Ovary (tissue), 9 donors: ENCODE results near the gene JPH3. TPM values are rescaled to one million over a fixed set of nuclear protein-coding genes. Genes with fewer than 3 reads are reported as not detected.

Experiments
- DNase-seq, 5 donors: peaks; one replicate each; pipeline ENCODE4 v3.0.0-alpha.2; 2019 to 2020
- H3K27ac ChIP-seq, 2 donors: fragments of 200-600 bp; one replicate each; pipeline versions ENCODE4 v1.5.1 to v1.8.0; 2019 to 2022
- H3K27me3 ChIP-seq: fragments of 200-600 bp; one replicate; pipeline ENCODE4 v1.8.0; 2022
- H3K36me3 ChIP-seq: fragments of 200-600 bp; sonication (generic); one replicate; pipeline ENCODE4 v1.5.1; 2019
- H3K4me1 ChIP-seq: one replicate; pipeline ENCODE4 v1.8.1; 2013; ENCODE audit warnings: mild to moderate bottlenecking, moderate library complexity; ENCODE audit not compliant: insufficient read depth
- H3K4me3 ChIP-seq: fragments of 200-600 bp; sonication (generic); one replicate; pipeline ENCODE4 v1.5.1; 2017
- H3K9me3 ChIP-seq, 2 donors: fragments of 200-600 bp in 1 of 2; sonication (generic) in 1 of 2; one replicate each; pipeline versions ENCODE4 v1.5.1 to v1.8.1; 2013 to 2019; ENCODE audit warnings: mild to moderate bottlenecking in 1 of 2, moderate library complexity in 1 of 2
- EP300 ChIP-seq: sonication (generic); formaldehyde crosslinking; IDR thresholded peaks from one replicate; pipeline ENCODE4 v1.6.1; 2017; ENCODE audit warnings: antibody characterized with exemption
- POLR2A ChIP-seq: fragments of 450-650 bp; IDR thresholded peaks from one replicate; pipeline ENCODE4 v1.6.1; 2017; ENCODE audit warnings: antibody characterized with exemption, mild to moderate bottlenecking, moderate library complexity
- WGBS, 3 donors: extraction: QIAGEN DNeasy Blood & Tissue Kit in 1 of 3; methylation state at CpG; one replicate each; pipeline versions ENCODE4 v1.1.5 to v1.1.7; 2013 to 2017; 5-methylcytosine and 5-hydroxymethylcytosine counted together
- intact Hi-C, 4 donors: fragments of 100-400 bp; cut with DNase I; formaldehyde crosslinking; loops; one replicate each; pipeline versions ENCODE4 v1.11.0 to v1.15.1; 2022 to 2023
- polyA plus RNA-seq, 2 donors: library from polyadenylated mRNA; stranded (reverse); fragments of 200-250 nt in 1 of 2; fragments of 350-450 nt in 1 of 2; fragmentation: Illumina TruSeq in 1 of 2; extraction: RNeasy Lipid Tissue Mini Kit (QIAGEN cat#74804) in 1 of 2; gene quantifications; one replicate each; pipeline ENCODE4 v1.2.3, GENCODE V29; 2013 to 2014
- total RNA-seq, 7 donors: library from RNA; depleted of rRNA in 2 of 7; stranded (reverse); fragments of >200 nt in 2 of 7; fragmentation: NEBNext Ultra II Directional in 3 of 7; extraction: Animal tissue kit (Norgen Biotek cat#: 25700) in 3 of 7; gene quantifications; one replicate each; pipeline versions ENCODE4 v1.1.0 to v1.2.4, GENCODE V29; 2016 to 2023
- TF ChIP-seq, protein P1 (sequence below), 3 donors: fragments of 450-650 bp in 2 of 3; fragments of 200-600 bp in 1 of 3; IDR thresholded peaks; one replicate each; pipeline versions ENCODE4 v1.5.1 to v1.8.0; 2016 to 2022; ENCODE audit warnings: antibody characterized with exemption in 3 of 3, mild to moderate bottlenecking in 1 of 3
- donor health status: DM: no; HTN: no; CAD: no; lungs with moderate emphysema.
- donor health status: DM: no; HTN: no; CAD: no.
- donor health status: Bipolar disorder and iron deficiency.
- donor health status: DM: yes; HTN: yes; CAD: no.
- donor health status: DM: no; HTN: no; CAD: no.
- donor health status: DM: yes; HTN: yes; CAD: no.

JPH3 gene
- total and polyA plus RNA-seq, 9 donors: 0.11 to 0.62 (median 0.30) TPM; not detected in 3

GRCh38 chr16:87700406-87701077 lies 98.2 kb downstream of the JPH3 start:
- Histone ChIP-seq H3K27me3 (no peaks in the 10 kb centered on the region), H3K4me3 (no peak overlapping the region), H3K36me3 (no peaks in the 10 kb centered on the region), H3K9me3 (no peaks in the 10 kb centered on the region), H3K27ac (no peak overlapping the region), H3K4me1 (no peaks in the 10 kb centered on the region)
- no peak for TF ChIP-seq EP300
- TF ChIP-seq POLR2A: no peak
- TF ChIP-seq, protein P1, sequence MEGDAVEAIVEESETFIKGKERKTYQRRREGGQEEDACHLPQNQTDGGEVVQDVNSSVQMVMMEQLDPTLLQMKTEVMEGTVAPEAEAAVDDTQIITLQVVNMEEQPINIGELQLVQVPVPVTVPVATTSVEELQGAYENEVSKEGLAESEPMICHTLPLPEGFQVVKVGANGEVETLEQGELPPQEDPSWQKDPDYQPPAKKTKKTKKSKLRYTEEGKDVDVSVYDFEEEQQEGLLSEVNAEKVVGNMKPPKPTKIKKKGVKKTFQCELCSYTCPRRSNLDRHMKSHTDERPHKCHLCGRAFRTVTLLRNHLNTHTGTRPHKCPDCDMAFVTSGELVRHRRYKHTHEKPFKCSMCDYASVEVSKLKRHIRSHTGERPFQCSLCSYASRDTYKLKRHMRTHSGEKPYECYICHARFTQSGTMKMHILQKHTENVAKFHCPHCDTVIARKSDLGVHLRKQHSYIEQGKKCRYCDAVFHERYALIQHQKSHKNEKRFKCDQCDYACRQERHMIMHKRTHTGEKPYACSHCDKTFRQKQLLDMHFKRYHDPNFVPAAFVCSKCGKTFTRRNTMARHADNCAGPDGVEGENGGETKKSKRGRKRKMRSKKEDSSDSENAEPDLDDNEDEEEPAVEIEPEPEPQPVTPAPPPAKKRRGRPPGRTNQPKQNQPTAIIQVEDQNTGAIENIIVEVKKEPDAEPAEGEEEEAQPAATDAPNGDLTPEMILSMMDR (IDR thresholded peaks at IDR 0.05): no peak
- intact Hi-C loops: no loop called here
- no peak for DNase-seq
- WGBS, 3 donors: 84 to 89% (median 86%) methylated on average over 19 of the region's 19 CpGs

DNA sequence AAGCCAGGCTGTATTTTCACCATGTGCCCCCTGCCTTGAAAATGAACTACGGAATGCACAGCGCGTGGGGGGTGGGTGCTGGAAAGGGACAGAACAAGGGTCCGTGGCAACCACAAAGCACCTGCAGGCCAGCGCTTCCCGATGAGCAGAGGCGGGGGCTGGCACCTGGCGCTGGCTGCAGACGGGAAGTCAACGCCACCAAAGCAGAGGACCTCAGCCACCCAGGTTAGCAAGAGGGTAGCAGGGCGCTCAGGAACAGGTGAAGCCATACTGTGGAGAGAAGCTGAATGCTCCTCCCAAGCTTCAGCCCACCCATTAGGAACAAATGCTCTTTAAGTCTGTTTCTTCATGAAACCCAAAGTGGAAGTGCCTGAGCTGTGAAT lies 98.8 kb downstream of the JPH3 start:
- DNase-seq: no peak
- Histone ChIP-seq H3K27me3 (no peaks in the 10 kb centered on the region), H3K4me1 (no peaks in the 10 kb centered on the region), H3K9me3 (no peaks in the 10 kb centered on the region), H3K27ac (no peak overlapping the region), H3K36me3 (no peaks in the 10 kb centered on the region), H3K4me3 (no peak overlapping the region)
- TF ChIP-seq POLR2A (no peak), EP300 (no peak)
- TF ChIP-seq, protein P1 (IDR thresholded peaks at IDR 0.05): no peak
- 89 to 94% (median 90%) methylated on average over 11 of the region's 11 CpGs for WGBS, 3 donors
- intact Hi-C loops: no loop called here

DNA sequence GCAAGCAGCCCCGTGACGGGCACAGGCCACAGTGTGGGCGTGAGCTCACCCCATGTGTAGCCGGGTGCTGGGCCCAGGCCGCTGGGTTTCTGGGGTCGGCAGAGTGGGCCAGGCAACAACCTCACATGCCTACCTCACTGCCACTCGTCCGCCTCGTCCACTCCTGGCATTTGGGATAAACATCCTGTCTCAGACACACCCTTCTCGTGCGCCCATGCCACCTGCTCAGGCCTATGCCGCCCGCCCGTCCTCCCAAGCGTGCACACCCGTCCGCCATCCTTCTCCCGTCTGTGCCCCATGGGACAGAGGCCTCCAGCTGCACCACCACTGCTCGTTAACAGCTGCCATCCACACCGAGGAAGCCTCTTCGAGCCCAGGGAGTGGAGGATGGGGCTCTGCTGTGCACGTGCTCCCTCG lies 99.2 kb downstream of the JPH3 start:
- TF ChIP-seq, protein P1 (IDR thresholded peaks at IDR 0.05): no peak
- no peak for TF ChIP-seq POLR2A
- no peak for TF ChIP-seq EP300
- DNase-seq: no peak
- Histone ChIP-seq H3K27me3 (no peaks in the 10 kb centered on the region), H3K9me3 (no peaks in the 10 kb centered on the region), H3K4me3 (no peak overlapping the region), H3K27ac (no peak overlapping the region), H3K36me3 (no peaks in the 10 kb centered on the region), H3K4me1 (no peaks in the 10 kb centered on the region)
- intact Hi-C loops: no loop called here
- 89 to 93% (median 91%) methylated on average over 23 of the region's 23 CpGs for WGBS, 3 donors

DNA sequence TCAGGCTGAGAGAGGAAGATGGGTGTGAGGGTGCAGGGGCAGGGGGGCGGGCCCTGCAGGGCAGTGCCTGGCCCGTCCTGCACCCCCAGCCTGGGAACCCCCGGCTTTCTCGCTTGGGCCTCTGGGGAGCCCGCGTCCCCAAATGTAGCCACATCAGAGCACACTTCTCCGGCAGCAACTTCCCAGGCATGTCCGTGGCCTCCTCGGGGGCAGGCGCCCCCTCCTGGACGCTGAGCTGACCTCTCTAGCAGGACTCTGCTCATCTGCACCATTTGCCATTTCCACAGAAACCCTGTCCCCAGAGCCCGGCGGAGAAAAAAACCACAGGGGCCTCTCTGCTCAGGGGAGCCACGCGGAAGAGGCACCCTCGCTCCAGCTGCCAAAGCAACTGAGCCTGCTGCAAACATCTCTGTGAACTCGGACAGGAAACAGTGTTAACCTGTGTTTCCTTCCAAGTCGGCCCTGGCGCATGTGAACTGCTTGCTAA lies 100.1 kb downstream of the JPH3 start:
- no peaks in the 10 kb centered on the region for H3K36me3 ChIP-seq
- intact Hi-C loops: no loop called here

More for the DNA sequence above, 100.1 kb downstream of the JPH3 start:
- WGBS, 3 donors: 54 to 61% (median 56%) methylated on average over 18 to 19 of the region's 19 CpGs
- H3K9me3 ChIP-seq: no peaks in the 10 kb centered on the region
- TF ChIP-seq POLR2A (no peak), EP300 (no peak)
- TF ChIP-seq, protein P1 (IDR thresholded peaks at IDR 0.05): no peak
- H3K27me3 ChIP-seq: no peaks in the 10 kb centered on the region
- H3K4me3 ChIP-seq: no peak overlapping the region
- DNase-seq: peak in 1 of 5 donors; percentile 52
- no peak overlapping the region for H3K27ac ChIP-seq
- no peaks in the 10 kb centered on the region for H3K4me1 ChIP-seq
